Measurements from ENCODE around the gene MRPL38.

Gene MRPL38

GRCh38 chr17:75904749-75905521 lies at the start of gene MRPL38:
TSS of gene MRPL38 (minus strand) at chr17:75904884. CDS start at chr17:75904875, 9 bp downstream.
- TF ChIP-seq CTCF (IDR thresholded peaks at IDR 0.05; ENCODE audit: extremely low read depth, missing control alignments) = peak; percentile 79
- DNase-seq (ENCODE audit: low spot score) = peak; percentile 99

- DNase-seq (ENCODE audit: low spot score) = no peak
- TF ChIP-seq CTCF (IDR thresholded peaks at IDR 0.05; ENCODE audit: extremely low read depth, missing control alignments) = no peak
Observed at GRCh38 chr17:75950855-75951554, 46.3 kb upstream of the MRPL38 start.

GRCh38 chr17:75950421-75950820 lies 45.7 kb upstream of the MRPL38 start:
- no peak for DNase-seq (ENCODE audit: low spot score)
- no peak for TF ChIP-seq CTCF (IDR thresholded peaks at IDR 0.05; ENCODE audit: extremely low read depth, missing control alignments)

GRCh38 chr17:75945211-75945610 lies 40.5 kb upstream of the MRPL38 start:
- DNase-seq (ENCODE audit: low spot score) = no peak
- TF ChIP-seq CTCF (IDR thresholded peaks at IDR 0.05; ENCODE audit: extremely low read depth, missing control alignments) = no peak

- no peak for TF ChIP-seq CTCF (IDR thresholded peaks at IDR 0.05; ENCODE audit: extremely low read depth, missing control alignments)
- no peak for DNase-seq (ENCODE audit: low spot score)
Observed at GRCh38 chr17:75943491-75943890, 38.8 kb upstream of the MRPL38 start.

GRCh38 chr17:75942473-75942872 lies 37.8 kb upstream of the MRPL38 start:
- TF ChIP-seq CTCF (IDR thresholded peaks at IDR 0.05; ENCODE audit: extremely low read depth, missing control alignments) = no peak

GRCh38 chr17:75941442-75941819 lies 36.7 kb upstream of the MRPL38 start:
- no peak for TF ChIP-seq CTCF (IDR thresholded peaks at IDR 0.05; ENCODE audit: extremely low read depth, missing control alignments)
- no peak for DNase-seq (ENCODE audit: low spot score)

More at GRCh38 chr17:75942473-75942872, 37.8 kb upstream of the MRPL38 start:
- DNase-seq (ENCODE audit: low spot score) = no peak

Measured in GM20000 (cell line).